ENCODE measurements around the gene CACYBP. TPM values are rescaled to one million over a fixed set of nuclear protein-coding genes. Genes with fewer than 3 reads are reported as not detected.

The CACYBP gene
- total and polyA plus RNA-seq, 2 of the 13 experiments (the other 11 are each of a cell fraction or from before 2014, with no cell fraction given) = 18.4 to 183 TPM

DNA sequence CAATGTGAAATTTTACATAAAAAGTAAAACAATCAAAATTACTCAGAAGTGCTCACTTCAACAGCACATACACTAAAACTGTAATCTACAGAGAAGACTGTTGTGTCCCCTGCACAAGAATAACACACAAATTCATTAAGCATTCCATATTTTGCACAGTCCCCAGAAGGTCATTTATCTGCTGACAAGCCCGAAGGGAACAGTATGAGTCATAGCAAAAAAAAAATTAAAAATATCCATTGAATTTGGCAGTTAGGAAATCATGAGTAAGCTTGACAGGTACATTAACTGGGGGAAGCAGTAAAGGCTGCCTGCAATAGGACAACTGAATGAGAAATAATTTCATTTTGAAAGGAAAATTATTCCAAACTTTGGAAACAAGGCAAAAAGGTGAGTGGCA lies 3.3 kb upstream of the CACYBP start:
- peaks cover 46% of the 10 kb centered on the region for H3K4me1 ChIP-seq (ENCODE audit: insufficient read depth, low read length)
- no peak overlapping the region for H3K9ac ChIP-seq (ENCODE audit: insufficient read depth, low read depth, low read length)
- DNase-seq (ENCODE audit: low spot score) (no peak), ATAC-seq (no peak), FAIRE-seq (no peak)
- CTCF ChIA-PET (ENCODE audit: low intra/inter-chr PET ratio, low total read pairs) = no interaction called here
- no TSS peak for BruUV-seq (replicated peaks)
- no peaks in the 10 kb centered on the region for H4K20me1 ChIP-seq (ENCODE audit: insufficient read depth, low read length)
- intact Hi-C loops (cut with micrococcal nuclease; ENCODE audit: unreplicated experiment) = loop anchor here (5.0 kb wide), 3 partner anchors 44 to 729 kb away; no protein-coding TSS in a partner anchor
- in situ Hi-C loops (cut with HindIII; ENCODE audit: extremely low pct_ligation_motif_present, low pct_unique_long_range_greater_than_20kb) = loop anchor here (5.0 to 25.0 kb wide), 2 partner anchors 224 to 734 kb away; no protein-coding TSS in a partner anchor
- H3K79me2 ChIP-seq (ENCODE audit: insufficient read depth, low read length) = peaks cover 14% of the 10 kb centered on the region
- no peak overlapping the region for H2AFZ ChIP-seq (ENCODE audit: low read length)
- WGBS (ENCODE audit: low lambda C conversion rate) = 65% methylated on average over 1 of the region's 1 CpG
- H3K4me3 ChIP-seq (replicated peaks in 1 of 3; ENCODE audit: insufficient read depth in 1 of 3, low read depth in 2 of 3, low read length in 3 of 3) = no peak overlapping the region
- TF ChIP-seq ZNF557 (CRISPR knock-in tag; IDR thresholded peaks at IDR 0.05) (no peak), XRCC5 (optimal IDR thresholded peaks at IDR 0.05; ENCODE audit: low read length) (no peak), ZSCAN29 (CRISPR knock-in tag; conservative IDR thresholded peaks at IDR 0.05) (no peak), NFYC (CRISPR knock-in tag; IDR thresholded peaks at IDR 0.05) (no peak), TSC22D2 (CRISPR knock-in tag; IDR thresholded peaks at IDR 0.05; ENCODE audit: borderline replicate concordance) (no peak), ZNF720 (CRISPR knock-in tag; IDR thresholded peaks at IDR 0.05) (no peak), ZKSCAN1 (IDR thresholded peaks at IDR 0.05; ENCODE audit: low read length) (no peak), ZNF232 (CRISPR knock-in tag; IDR thresholded peaks at IDR 0.05; ENCODE audit: borderline replicate concordance) (no peak), ZNF605 (CRISPR knock-in tag; IDR thresholded peaks at IDR 0.05) (no peak), NCOR1 (IDR thresholded peaks at IDR 0.05; ENCODE audit: borderline replicate concordance, low read length) (no peak), ZNF792 (CRISPR knock-in tag; IDR thresholded peaks at IDR 0.05) (no peak), ZNF703 (CRISPR knock-in tag; IDR thresholded peaks at IDR 0.05; ENCODE audit: borderline replicate concordance) (no peak), ZNF496 (CRISPR knock-in tag; IDR thresholded peaks at IDR 0.05; ENCODE audit: insufficient replicate concordance) (no peak), CHD2 (IDR thresholded peaks at IDR 0.05; ENCODE audit: low read depth, low read length) (no peak), KAT8 (CRISPR knock-in tag; IDR thresholded peaks at IDR 0.05) (no peak), ETV5 (CRISPR knock-in tag; IDR thresholded peaks at IDR 0.05; ENCODE audit: borderline replicate concordance) (no peak)
- TF ChIP-seq, protein P1, sequence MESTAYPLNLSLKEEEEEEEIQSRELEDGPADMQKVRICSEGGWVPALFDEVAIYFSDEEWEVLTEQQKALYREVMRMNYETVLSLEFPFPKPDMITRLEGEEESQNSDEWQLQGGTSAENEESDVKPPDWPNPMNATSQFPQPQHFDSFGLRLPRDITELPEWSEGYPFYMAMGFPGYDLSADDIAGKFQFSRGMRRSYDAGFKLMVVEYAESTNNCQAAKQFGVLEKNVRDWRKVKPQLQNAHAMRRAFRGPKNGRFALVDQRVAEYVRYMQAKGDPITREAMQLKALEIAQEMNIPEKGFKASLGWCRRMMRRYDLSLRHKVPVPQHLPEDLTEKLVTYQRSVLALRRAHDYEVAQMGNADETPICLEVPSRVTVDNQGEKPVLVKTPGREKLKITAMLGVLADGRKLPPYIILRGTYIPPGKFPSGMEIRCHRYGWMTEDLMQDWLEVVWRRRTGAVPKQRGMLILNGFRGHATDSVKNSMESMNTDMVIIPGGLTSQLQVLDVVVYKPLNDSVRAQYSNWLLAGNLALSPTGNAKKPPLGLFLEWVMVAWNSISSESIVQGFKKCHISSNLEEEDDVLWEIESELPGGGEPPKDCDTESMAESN (CRISPR knock-in tag; conservative IDR thresholded peaks at IDR 0.05) = no peak
- TF ChIP-seq, protein P2, sequence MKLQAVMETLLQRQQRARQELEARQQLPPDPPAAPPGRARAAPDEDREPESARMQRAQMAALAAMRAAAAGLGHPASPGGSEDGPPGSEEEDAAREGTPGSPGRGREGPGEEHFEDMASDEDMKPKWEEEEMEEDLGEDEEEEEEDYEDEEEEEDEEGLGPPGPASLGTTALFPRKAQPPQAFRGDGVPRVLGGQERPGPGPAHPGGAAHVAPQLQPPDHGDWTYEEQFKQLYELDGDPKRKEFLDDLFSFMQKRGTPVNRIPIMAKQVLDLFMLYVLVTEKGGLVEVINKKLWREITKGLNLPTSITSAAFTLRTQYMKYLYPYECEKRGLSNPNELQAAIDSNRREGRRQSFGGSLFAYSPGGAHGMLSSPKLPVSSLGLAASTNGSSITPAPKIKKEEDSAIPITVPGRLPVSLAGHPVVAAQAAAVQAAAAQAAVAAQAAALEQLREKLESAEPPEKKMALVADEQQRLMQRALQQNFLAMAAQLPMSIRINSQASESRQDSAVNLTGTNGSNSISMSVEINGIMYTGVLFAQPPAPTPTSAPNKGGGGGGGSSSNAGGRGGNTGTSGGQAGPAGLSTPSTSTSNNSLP (IDR thresholded peaks at IDR 0.05; ENCODE audit: low read depth, low read length) = no peak
- TF ChIP-seq, protein P3, sequence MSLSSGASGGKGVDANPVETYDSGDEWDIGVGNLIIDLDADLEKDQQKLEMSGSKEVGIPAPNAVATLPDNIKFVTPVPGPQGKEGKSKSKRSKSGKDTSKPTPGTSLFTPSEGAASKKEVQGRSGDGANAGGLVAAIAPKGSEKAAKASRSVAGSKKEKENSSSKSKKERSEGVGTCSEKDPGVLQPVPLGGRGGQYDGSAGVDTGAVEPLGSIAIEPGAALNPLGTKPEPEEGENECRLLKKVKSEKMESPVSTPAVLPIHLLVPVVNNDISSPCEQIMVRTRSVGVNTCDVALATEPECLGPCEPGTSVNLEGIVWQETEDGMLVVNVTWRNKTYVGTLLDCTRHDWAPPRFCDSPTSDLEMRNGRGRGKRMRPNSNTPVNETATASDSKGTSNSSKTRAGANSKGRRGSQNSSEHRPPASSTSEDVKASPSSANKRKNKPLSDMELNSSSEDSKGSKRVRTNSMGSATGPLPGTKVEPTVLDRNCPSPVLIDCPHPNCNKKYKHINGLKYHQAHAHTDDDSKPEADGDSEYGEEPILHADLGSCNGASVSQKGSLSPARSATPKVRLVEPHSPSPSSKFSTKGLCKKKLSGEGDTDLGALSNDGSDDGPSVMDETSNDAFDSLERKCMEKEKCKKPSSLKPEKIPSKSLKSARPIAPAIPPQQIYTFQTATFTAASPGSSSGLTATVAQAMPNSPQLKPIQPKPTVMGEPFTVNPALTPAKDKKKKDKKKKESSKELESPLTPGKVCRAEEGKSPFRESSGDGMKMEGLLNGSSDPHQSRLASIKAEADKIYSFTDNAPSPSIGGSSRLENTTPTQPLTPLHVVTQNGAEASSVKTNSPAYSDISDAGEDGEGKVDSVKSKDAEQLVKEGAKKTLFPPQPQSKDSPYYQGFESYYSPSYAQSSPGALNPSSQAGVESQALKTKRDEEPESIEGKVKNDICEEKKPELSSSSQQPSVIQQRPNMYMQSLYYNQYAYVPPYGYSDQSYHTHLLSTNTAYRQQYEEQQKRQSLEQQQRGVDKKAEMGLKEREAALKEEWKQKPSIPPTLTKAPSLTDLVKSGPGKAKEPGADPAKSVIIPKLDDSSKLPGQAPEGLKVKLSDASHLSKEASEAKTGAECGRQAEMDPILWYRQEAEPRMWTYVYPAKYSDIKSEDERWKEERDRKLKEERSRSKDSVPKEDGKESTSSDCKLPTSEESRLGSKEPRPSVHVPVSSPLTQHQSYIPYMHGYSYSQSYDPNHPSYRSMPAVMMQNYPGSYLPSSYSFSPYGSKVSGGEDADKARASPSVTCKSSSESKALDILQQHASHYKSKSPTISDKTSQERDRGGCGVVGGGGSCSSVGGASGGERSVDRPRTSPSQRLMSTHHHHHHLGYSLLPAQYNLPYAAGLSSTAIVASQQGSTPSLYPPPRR (CRISPR knock-in tag; IDR thresholded peaks at IDR 0.05; ENCODE audit: borderline replicate concordance) = no peak
- no peaks in the 10 kb centered on the region; a peak in 2 of 5 replicates for H3K36me3 ChIP-seq (replicated peaks in 1 of 2; ENCODE audit: control insufficient read depth in 1 of 2, insufficient read depth in 2 of 2, low read length in 2 of 2)
- H3K27me3 ChIP-seq (ENCODE audit: control insufficient read depth in 1 of 2, insufficient read depth in 2 of 2, low read length in 2 of 2) = no peaks in the 10 kb centered on the region; a peak in 1 of 5 replicates
- POLR2A ChIA-PET = no interaction called here
- H3K4me2 ChIP-seq (ENCODE audit: low read depth, low read length) = no peak overlapping the region
- no peaks in the 10 kb centered on the region for H3K9me3 ChIP-seq (ENCODE audit: low read length)
- no peak overlapping the region for H3K27ac ChIP-seq (ENCODE audit: extremely low read length, insufficient read depth, low read length)

All from HepG2 (cell line).